ENCODE data around the gene PRKACG.
"Not testable (repeated sequence)": the region's sequence is repeated elsewhere in the genome, so short reads cannot be mapped to it uniquely, and the experiment has no call there.

The PRKACG gene

GRCh38 chr9:69020301-69021145 is 6.6 kb upstream of the PRKACG start:
- DNase-seq = no peak

DNA sequence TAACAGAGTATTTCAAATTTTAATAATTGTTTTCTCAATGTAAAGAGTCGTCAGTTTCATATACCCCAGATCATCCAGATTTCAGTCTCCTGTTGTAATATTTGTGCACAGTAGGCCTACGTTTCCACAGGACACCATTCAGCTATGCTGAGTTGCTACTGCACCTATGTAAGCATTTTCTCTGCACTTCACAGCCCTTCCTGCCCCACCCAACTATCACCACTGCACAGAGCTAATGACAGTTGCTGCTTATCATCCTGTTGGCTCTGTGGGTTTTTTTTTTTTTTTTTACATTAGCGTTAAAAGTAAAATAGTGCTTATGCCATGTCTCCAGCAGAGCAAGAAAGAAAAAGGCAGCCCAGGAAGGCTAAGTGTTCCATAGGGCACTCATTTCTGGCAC is 5.9 kb upstream of the PRKACG start:
- peak; percentile 21 for DNase-seq

- DNase-seq = no peak
Measured at GRCh38 chr9:69018737-69019136, 4.8 kb upstream of the PRKACG start.

GRCh38 chr9:69016191-69017096 is 2.5 kb upstream of the PRKACG start:
- DNase-seq = no peak

- no peak for DNase-seq
Measured at GRCh38 chr9:69013382-69013727, 558 bp downstream of the PRKACG start.

- DNase-seq = no peak
Measured at GRCh38 chr9:69012696-69013381, 1.1 kb downstream of the PRKACG start.

- DNase-seq = no peak
Measured at GRCh38 chr9:69009708-69010107, 4.2 kb downstream of the PRKACG start.

DNA sequence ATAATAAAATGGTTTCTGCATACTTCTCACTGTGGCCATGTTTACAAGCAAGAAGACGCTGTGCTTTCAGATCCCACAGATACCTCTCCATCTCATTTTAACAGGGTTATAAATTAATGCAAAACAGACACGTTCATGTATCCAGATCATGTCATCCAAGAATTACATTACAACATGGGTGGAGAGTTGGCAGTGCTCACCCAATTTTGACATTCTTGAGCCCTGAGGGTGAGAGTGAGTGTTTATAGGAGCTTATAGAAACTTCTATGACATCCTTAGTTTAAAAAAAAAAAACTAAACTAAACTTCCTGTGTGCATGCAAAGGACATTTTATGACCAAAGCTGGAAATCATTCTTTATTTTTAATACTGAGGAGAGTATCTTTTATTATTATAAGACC is 9.1 kb downstream of the PRKACG start:
- no peak for DNase-seq

DNA sequence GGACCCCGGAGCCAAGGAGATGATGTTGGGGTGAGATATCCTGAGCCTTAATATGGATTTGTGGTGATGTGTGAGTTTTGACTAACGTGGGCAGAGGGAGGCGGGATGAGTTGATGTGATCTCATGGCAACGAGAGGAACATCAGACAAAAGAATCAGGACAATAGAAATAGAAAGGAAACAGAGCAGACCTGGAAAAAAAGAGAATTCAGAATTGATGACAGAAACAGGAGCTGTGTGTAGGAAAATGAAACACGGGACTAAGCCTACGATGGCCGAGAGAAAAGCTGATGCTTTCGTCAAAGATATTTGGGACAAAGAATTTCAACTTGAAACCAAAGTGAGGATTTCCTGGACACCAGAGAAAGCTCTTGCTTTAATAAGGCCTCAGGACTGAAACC is 10.9 kb downstream of the PRKACG start:
- DNase-seq = no peak

- DNase-seq = no peak
Measured at GRCh38 chr9:69001921-69002320, 12.0 kb downstream of the PRKACG start.

DNA sequence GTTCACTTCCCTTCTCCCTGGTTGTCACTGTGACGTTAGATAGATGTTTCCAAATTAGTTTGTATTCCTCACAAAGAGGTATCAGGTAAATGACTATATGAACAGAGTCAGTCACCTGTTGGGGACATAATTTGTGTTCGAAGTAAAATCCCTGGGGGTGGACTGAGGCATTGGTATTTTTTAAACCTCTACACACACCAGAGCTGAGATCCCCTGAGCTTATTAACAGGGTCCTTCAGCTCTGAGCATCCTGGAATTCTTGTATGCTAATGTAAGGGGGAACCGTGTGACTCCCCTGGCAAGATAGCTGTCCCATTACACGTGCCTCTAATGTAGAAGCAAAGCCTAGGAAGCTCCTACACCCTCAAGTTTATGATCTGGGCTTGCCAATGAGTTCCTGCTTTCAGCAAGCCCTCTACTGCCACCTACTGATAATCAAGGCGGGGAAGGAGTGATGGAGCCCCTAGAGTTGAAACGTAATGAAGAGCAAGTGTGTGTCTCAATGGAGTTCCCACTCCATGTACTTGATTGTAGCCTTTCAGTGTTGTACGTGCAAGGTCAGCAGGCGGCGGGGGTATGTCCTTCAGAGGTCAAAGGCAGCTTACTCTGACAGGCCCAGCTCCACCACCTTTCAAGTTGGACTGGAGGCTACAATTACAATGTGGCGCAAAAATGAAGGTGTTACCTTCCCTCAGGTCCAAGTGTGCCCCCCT is 14.4 kb downstream of the PRKACG start:
- peak; percentile 48 for DNase-seq

- no peak for DNase-seq
Measured at GRCh38 chr9:68998812-68999211, 15.1 kb downstream of the PRKACG start.

GRCh38 chr9:68998385-68998784 is 15.5 kb downstream of the PRKACG start:
- no peak for DNase-seq

- DNase-seq = no peak
Measured at GRCh38 chr9:68997666-68998065, 16.2 kb downstream of the PRKACG start.

DNA sequence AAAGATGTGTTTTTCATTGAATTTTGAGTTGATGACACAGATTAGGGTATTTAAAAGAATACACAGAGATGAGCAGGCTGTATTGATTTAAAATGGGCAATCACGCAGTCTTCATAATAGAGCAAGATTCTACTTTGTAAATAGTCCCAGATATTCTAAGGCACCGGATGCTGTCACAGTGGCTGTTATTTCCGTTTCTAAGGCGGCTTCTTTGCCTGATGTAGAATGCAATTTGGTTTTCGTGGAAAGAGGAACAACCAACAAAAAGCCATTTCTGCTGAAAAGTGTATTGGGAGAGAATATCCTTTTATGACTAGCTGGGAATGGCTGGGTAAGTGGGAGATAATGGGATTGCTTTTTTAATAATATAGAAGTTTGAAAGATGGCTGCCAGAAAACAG is 17.5 kb downstream of the PRKACG start:
- no peak for DNase-seq

- DNase-seq = no peak
Measured at GRCh38 chr9:68995776-68996175, 18.1 kb downstream of the PRKACG start.

DNA sequence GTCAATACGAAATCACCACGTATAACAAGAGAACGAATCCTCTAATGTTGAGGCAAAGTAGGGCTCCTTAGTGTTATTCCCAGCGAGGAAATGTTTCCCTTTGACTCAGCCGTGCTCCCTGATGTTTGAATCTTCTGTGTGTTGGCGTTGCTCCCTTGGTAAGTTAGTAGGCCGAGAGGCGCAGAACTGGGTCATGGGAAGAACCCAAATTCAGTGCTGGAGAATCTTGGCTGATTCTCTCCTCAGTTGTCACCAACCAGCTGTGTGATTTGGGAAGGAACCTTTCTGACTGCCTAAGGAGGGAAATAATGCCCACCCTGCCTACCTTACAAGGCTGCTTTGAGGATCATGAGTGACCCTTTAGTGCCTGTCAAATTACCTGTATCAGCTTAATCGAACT is 22.5 kb downstream of the PRKACG start:
- no peak for DNase-seq

- not testable (repeated sequence) for DNase-seq
Measured at GRCh38 chr9:68986949-68987348, 27.0 kb downstream of the PRKACG start.

- DNase-seq = no peak
Measured at GRCh38 chr9:68983522-68984424, 30.1 kb downstream of the PRKACG start.

DNA sequence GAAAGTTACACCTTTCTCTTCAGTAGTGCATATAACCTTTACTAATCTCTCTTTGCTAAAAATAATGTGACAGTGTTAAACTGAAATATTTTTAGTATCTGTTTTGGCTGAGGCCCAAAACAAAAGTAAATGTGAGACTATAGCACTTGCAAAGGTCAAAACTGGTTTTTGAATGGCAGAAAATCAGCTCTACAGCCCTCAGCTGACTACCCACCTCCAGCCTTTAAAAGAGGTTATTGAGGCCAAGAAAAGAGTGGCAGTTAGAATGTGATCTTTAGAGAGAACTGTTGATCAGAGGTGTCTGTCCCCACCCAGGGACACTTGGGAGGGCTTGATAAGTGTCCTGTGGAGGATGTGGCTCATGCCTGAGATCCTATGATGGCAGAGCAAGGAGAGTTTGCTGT is 30.9 kb downstream of the PRKACG start:
- no peak for DNase-seq

DNA sequence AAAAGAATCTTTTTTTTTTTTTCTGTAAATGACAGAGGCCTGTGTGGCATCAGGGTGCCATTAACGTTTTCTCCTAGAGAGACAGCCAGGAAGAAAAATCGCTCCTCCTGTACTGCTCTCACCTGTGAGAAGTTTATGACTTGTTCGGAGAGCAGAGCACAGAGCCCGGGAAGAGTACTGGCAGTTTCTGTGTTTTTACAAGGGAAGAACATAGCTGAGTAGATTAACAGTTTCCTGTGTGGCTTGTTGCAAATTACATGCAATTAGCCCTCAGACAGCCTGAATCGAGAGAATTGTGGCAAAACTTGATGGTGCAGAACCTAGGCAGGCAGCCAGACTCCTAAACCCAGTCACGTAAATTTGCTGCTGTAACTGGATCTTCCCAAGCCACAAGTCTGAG is 32.1 kb downstream of the PRKACG start:
- no peak for DNase-seq
